C4-2B (cell line): ENCODE data around the gene GBF1.

Experiments used
- H3K27ac ChIP-seq: fragments of 450-650 bp; 2 replicates; pipeline ENCODE4 v1.5.1; 2017
- ZFX ChIP-seq: fragments of 450-650 bp; IDR thresholded peaks from 2 replicates; pipeline ENCODE4 v1.6.1; 2017
- TF ChIP-seq, protein P1 (sequence below): fragments of 450-650 bp; conservative IDR thresholded peaks from 2 replicates; pipeline ENCODE4 v1.5.1; 2017; ENCODE audit warnings: mild to moderate bottlenecking

Gene GBF1

DNA sequence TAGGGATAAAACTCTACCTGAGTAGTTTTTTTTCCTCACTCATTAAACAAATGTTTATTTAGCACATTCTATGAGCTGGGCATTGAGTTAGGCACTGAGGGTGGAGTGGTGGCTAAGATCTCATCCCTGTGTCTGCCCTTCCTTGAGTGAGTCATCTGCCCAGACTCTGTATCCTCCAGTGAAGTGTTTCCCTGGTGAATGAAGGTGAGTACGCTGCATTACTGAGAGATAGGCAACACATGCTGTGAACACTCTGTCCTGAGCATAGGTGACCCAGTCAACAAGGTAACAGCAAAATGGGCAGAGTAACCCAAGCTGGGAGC is 9.8 kb upstream of the GBF1 start:
- no peak overlapping the region for H3K27ac ChIP-seq
- TF ChIP-seq, protein P1, sequence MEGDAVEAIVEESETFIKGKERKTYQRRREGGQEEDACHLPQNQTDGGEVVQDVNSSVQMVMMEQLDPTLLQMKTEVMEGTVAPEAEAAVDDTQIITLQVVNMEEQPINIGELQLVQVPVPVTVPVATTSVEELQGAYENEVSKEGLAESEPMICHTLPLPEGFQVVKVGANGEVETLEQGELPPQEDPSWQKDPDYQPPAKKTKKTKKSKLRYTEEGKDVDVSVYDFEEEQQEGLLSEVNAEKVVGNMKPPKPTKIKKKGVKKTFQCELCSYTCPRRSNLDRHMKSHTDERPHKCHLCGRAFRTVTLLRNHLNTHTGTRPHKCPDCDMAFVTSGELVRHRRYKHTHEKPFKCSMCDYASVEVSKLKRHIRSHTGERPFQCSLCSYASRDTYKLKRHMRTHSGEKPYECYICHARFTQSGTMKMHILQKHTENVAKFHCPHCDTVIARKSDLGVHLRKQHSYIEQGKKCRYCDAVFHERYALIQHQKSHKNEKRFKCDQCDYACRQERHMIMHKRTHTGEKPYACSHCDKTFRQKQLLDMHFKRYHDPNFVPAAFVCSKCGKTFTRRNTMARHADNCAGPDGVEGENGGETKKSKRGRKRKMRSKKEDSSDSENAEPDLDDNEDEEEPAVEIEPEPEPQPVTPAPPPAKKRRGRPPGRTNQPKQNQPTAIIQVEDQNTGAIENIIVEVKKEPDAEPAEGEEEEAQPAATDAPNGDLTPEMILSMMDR = no peak
- no peak for TF ChIP-seq ZFX

DNA sequence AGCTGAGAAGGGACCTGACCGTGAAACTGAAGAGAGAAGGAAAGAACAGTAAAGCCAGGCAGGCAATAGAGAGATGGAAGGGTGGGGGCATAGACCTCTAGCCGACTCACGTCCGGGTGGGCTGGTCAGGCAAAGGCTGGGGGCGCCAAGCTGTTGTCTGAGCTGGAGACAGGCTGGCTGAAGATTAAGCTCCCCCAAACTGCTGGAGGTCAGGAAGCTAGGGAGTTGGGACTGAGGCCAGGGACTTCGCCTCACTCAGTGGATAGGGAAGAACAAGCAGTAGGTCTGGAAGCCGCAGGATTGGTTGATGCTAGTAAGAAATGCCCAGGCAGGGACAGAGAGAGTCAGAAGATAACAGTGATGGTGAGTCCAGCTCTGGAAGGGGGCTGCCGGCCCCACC is 9.3 kb upstream of the GBF1 start:
- no peak overlapping the region for H3K27ac ChIP-seq
- TF ChIP-seq ZFX = no peak

DNA sequence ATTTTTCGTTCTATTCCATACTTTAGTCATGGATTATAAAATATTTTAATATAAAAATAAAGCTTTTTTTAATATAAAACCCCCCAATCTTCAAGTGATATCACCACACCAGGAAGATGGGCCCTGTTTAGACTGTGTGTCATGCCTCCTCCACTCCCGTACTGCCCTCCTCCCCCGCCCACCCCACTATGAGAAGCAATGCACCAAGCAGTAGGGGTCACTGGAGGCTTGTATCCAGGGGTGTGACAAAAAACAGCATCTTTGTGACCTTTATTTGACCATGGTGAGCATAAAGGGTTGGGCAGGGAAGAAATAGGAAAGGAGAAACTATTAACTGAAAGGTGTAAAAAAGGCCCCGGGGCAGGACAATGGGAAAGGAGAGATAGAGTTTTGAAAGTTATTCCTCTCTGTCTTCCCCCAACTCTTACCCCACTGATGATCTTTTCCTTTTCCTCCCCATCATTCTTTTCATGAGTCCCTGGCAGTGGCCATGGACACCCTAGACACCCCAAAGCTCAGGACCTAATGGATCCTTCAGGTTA is 7.5 kb upstream of the GBF1 start:
- no peak overlapping the region for H3K27ac ChIP-seq
- TF ChIP-seq, protein P1 = no peak
- no peak for TF ChIP-seq ZFX

DNA sequence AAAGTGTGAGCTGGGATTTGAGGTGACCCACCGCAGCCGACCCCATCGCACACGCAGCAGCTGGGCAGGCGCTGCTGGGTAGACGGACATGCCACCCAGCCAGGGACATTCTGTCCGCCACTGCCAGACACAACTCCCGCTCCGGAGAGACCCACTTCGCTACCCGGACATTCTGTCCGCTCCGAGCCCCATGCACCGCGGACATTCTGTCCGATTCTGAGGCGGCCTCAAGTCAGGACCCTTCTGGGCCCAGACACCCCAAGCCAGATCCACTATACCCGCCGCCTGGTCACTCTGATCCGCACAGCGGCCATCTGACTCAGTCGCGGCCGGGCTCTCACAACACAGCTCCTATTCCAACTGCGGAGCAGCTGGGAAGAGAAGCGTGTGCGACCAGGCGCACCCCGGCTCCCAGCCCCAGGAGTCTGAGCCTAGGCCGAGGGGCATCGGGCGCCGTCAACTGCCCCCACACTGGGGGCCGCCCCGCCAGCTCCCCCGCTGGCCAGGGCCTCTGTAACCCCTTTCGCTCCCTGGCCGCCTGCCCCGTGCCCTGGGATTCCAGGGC is 4.8 kb upstream of the GBF1 start:
- H3K27ac ChIP-seq = no peak overlapping the region
- TF ChIP-seq, protein P1 = no peak
- no peak for TF ChIP-seq ZFX

DNA sequence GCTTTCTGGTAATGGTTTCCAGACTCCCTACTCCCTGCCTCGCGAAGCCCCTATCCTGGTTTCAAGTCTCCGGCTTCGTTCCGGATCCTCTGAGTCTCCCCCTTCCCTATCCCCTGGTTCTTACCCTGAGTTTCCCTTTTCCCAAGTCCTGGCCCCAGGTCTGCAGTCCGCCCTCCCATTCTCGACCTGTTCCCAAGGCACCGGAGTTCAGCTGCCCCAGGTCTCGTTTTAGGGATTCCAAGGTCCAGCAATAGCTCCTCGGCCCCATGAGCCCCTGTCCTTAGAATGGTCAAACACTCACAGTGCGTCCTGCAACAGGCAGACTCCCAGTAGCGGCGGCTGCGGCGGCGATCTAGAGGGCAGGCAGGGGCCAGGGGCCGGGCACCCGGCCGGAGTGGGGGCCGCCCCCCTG is 4.3 kb upstream of the GBF1 start:
- TF ChIP-seq, protein P1 = no peak
- TF ChIP-seq ZFX = no peak
- no peak overlapping the region for H3K27ac ChIP-seq

DNA sequence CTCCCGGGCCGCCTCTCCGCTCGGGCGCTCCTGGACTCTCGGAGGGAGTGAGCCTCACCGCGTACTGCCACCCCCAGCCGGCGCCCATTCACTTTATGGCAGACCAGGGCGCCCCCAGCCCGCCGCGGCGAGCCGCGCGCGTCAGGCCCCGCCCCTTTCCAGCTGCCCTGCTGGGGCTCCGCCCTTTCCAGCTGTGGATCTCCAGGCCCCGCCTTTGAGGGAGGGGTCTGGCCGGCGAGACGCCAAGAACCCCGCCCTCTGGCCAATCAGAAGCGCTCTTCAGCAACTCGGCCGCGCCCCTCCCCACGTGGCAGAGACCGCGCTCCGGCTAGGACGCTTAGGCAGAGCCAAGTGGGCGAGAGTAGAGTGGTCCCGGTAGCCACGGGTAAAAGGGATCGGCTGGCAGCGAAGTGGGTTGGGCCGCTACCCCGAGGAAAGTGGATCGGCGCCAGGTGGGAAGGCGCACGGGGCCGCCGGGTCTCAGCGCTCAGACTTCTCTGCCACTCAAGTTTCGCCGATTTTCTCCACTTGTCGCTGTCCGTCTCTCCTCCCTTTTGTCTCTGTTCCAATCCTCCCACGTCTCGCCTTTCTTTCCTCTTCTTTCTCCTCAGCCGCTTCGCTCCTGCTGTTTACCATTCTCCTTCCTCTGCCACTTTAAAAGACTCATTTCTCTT is 3.8 kb upstream of the GBF1 start, which contains the start of gene PITX3:
PITX3 (minus strand) TSS at position 69 of the 674 bp plus-strand sequence. CDS start 9,432 bp downstream, outside the sequence.
- no peak for TF ChIP-seq ZFX
- TF ChIP-seq, protein P1 = no peak
- H3K27ac ChIP-seq = no peak within 1 kb of the TSS

DNA sequence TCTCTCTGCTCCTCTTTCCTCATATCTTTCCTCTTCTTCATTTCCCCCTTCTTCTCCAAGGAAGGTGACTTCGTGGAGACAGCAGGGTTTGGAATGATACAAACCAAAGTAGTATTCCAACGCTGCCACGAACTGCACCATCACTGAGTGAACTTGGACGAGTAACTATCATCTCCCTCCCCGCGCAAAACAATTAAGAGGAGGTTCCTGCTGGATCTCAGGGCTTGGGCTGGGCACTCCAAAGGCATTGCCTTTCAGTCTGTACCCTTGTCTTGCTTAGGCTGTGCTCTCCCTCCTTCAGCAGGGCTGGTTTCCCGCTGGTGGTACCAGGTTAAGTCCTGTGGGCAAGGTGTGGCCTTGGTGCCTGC is 3.2 kb upstream of the GBF1 start:
- no peak for TF ChIP-seq ZFX
- TF ChIP-seq, protein P1 = no peak
- no peak overlapping the region for H3K27ac ChIP-seq

DNA sequence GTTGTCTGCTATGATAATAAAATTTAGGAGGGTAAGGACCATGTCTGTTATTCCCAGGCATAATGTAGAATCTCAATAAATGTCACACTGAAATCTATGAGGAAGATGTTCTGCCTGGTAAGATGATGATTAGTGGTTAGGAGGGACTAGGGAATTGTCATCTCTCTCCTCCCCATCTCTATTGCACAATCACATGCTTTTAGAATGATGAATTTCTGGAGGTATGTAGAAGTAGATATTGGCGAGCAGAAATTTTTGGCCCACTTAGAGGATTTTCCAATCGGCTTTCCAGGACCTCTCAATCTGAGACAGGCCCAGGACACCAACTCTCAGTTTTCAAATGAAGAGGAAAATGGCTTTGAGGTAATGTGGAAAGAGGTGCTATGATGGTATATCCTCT is 2.0 kb upstream of the GBF1 start:
- TF ChIP-seq ZFX = no peak
- TF ChIP-seq, protein P1 = no peak
- no peak overlapping the region for H3K27ac ChIP-seq
